ENCODE measurements around the gene PKN1.
A peak's percentile ranks its signal among the peaks of the same experiment; 100 is the strongest.
"Not testable (repeated sequence)": the region's sequence is repeated elsewhere in the genome, so short reads cannot be mapped to it uniquely, and the experiment has no call there.

Gene PKN1

GRCh38 chr19:14492756-14493337, 59.7 kb downstream of the PKN1 start:
- FAIRE-seq = no peak

- FAIRE-seq = no peak
These were observed 61.3 kb downstream of the PKN1 start for GRCh38 chr19:14494411-14494810.

- no peak for FAIRE-seq
These were observed 62.0 kb downstream of the PKN1 start for GRCh38 chr19:14494910-14495671.

- FAIRE-seq = no peak
These were observed 62.5 kb downstream of the PKN1 start for GRCh38 chr19:14495672-14496028.

GRCh38 chr19:14496029-14496833, 63.1 kb downstream of the PKN1 start, which contains the start of gene GIPC1:
Gene GIPC1 (minus strand): TSS chr19:14496127. CDS start chr19:14482976, 13,151 bp downstream.
- FAIRE-seq = peak; percentile 85

- FAIRE-seq = no peak
These were observed 63.7 kb downstream of the PKN1 start for GRCh38 chr19:14496834-14497227.

GRCh38 chr19:14497228-14497921, 64.3 kb downstream of the PKN1 start:
- no peak for FAIRE-seq

GRCh38 chr19:14502334-14503092, 69.4 kb downstream of the PKN1 start:
- FAIRE-seq = no peak

GRCh38 chr19:14503285-14503684, 70.2 kb downstream of the PKN1 start:
- FAIRE-seq = no peak

- FAIRE-seq = not testable (repeated sequence)
These were observed 71.5 kb downstream of the PKN1 start for GRCh38 chr19:14504575-14504974.

GRCh38 chr19:14505488-14506239, 72.6 kb downstream of the PKN1 start:
- no peak for FAIRE-seq

GRCh38 chr19:14507704-14508542, 74.8 kb downstream of the PKN1 start:
- FAIRE-seq = no peak

- no peak for FAIRE-seq
These were observed 77.5 kb downstream of the PKN1 start for GRCh38 chr19:14510311-14511228.

GRCh38 chr19:14511229-14511593, 78.1 kb downstream of the PKN1 start:
- no peak for FAIRE-seq

GRCh38 chr19:14512406-14512961, 79.4 kb downstream of the PKN1 start:
- no peak for FAIRE-seq

- FAIRE-seq = no peak
These were observed 81.2 kb downstream of the PKN1 start for GRCh38 chr19:14514215-14514863.

GRCh38 chr19:14515501-14516047, 82.5 kb downstream of the PKN1 start:
- no peak for FAIRE-seq

GRCh38 chr19:14516048-14516534, 83.0 kb downstream of the PKN1 start:
- FAIRE-seq = no peak
